Measurements from ENCODE around the gene B4GALT1. TPM values are rescaled to one million over a fixed set of nuclear protein-coding genes. Genes with fewer than 3 reads are reported as not detected.

The B4GALT1 gene
- total and polyA plus RNA-seq, 2 of the 8 experiments (the other 6 are each of a cell fraction or from before 2014, with no cell fraction given) = 12.8 to 18.2 TPM

DNA sequence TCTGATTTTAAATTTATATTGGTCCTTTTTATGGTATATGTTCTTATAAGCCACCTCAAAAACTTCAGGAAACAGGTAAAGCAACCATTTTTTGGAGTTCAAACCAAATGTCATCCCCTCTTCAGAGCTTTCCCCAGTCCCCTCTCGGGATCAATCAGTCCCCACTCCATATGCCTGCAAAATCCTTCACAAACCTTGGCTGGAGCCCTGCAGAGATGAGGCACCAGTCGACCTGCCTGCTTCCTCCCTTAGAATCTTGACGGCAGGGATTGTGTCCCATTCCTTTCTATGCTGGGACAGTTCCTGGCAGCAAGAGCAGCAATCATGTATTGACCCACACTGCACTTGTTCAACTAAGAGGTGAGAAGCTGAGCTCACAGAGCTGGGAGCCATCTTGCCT lies 22.6 kb downstream of the B4GALT1 start:
- H4K5ac ChIP-seq (ENCODE audit: insufficient read length, low read depth, low read length) = no peak overlapping the region
- WGBS, 2 experiments (ENCODE audit: extremely low coverage in 1 of 2, insufficient coverage in 1 of 2, insufficient read length in 1 of 2, insufficient replicate concordance in 2 of 2, low coverage in 1 of 2, low lambda C conversion rate in 2 of 2, missing lambda C conversion rate in 1 of 2) = 84% methylated on average over 3 of the region's 3 CpGs; no CpG with 5 or more reads in 1 of the 2 experiments
- H2BK15ac ChIP-seq (ENCODE audit: low read length) = no peak overlapping the region
- no peak for DNase-seq (ENCODE audit: low read depth in 1 of 2, low spot score in 2 of 2)
- no peak overlapping the region for H3K4ac ChIP-seq (replicated peaks; ENCODE audit: insufficient read length, low read depth, low read length)
- no peaks in the 10 kb centered on the region for H3K9me3 ChIP-seq (ENCODE audit: insufficient read depth in 2 of 2, low read depth in 1 of 2, low read length in 1 of 2)
- ChIA-PET CTCF (ENCODE audit: partially characterized antibody) (interaction anchor here (1.1 to 2.2 kb wide), 5 partner anchors 13 to 82 kb away, joined by 3 to 9 read pairs (median 4); no protein-coding TSS in a partner anchor), POLR2A (ENCODE audit: partially characterized antibody) (interaction anchor here (1.5 kb wide), 1 partner anchor 11 kb away, joined by 3 read pairs; no protein-coding TSS in a partner anchor)
- no peak overlapping the region for H3K18ac ChIP-seq (ENCODE audit: extremely low read depth, low read length)
- no peak overlapping the region for H3K23ac ChIP-seq (ENCODE audit: insufficient read length)
- H3K36me3 ChIP-seq (ENCODE audit: control insufficient read depth in 2 of 4, insufficient read depth in 4 of 4, low read length in 3 of 4) = no peaks in the 10 kb centered on the region
- H2BK5ac ChIP-seq (ENCODE audit: low read depth, low read length) = no peak overlapping the region
- no peak for FAIRE-seq
- no peak overlapping the region for H2BK12ac ChIP-seq (ENCODE audit: low read depth, low read length)
- no peak overlapping the region for H2BK120ac ChIP-seq (replicated peaks; ENCODE audit: low read depth, low read length)
- H3K27ac ChIP-seq (ENCODE audit: low read depth, low read length) = no peak overlapping the region
- peaks cover 0 to 4% (median 1%) of the 10 kb centered on the region in 4 experiments; a peak in 5 of 7 replicates for H3K4me1 ChIP-seq (replicated peaks in 1 of 4; ENCODE audit: control insufficient read depth in 3 of 4, insufficient read depth in 4 of 4, low read length in 3 of 4)
- no peak overlapping the region for H2AFZ ChIP-seq (ENCODE audit: low read length)
- no peak overlapping the region for H4K8ac ChIP-seq (ENCODE audit: extremely low read depth, insufficient read depth, low read length)
- H3K79me1 ChIP-seq (ENCODE audit: low read depth, low read length) = no peaks in the 10 kb centered on the region; the same call in 1 of the 2 replicates
- no peaks in the 10 kb centered on the region; a peak in 1 of 7 replicates for H3K27me3 ChIP-seq (replicated peaks in 1 of 4; ENCODE audit: control insufficient read depth in 3 of 4, extremely low read depth in 1 of 4, insufficient read depth in 3 of 4, low read length in 3 of 4)
- H3K23me2 ChIP-seq (ENCODE audit: low read depth, low read length) = no peaks in the 10 kb centered on the region
- H3K14ac ChIP-seq (ENCODE audit: insufficient read length) = no peak overlapping the region
- no peak overlapping the region for H3K56ac ChIP-seq (replicated peaks; ENCODE audit: insufficient read length, low read depth, low read length)
- no peak overlapping the region for H4K91ac ChIP-seq (replicated peaks; ENCODE audit: insufficient read length, low read length)
- H3K9ac ChIP-seq (replicated peaks in 1 of 4; ENCODE audit: extremely low read depth in 1 of 4, low read depth in 3 of 4, low read length in 3 of 4) = no peak overlapping the region
- no peak overlapping the region for H2AK5ac ChIP-seq (ENCODE audit: low read depth, low read length)
- no peak overlapping the region for H3K4me3 ChIP-seq (ENCODE audit: extremely low read depth in 1 of 4, insufficient read depth in 2 of 4, low read depth in 3 of 4, low read length in 4 of 4)
- H3K79me2 ChIP-seq (ENCODE audit: control insufficient read depth in 1 of 2, insufficient read depth in 2 of 2, low read length in 2 of 2) = no peaks in the 10 kb centered on the region; a peak in 1 of 4 replicates
- H3K4me2 ChIP-seq (ENCODE audit: insufficient read depth in 1 of 2, low read depth in 2 of 2, low read length in 2 of 2) = no peak overlapping the region
- peaks cover 0 to 2% of the 10 kb centered on the region in 2 experiments for H4K20me1 ChIP-seq (replicated peaks in 1 of 2; ENCODE audit: control insufficient read depth in 1 of 2, insufficient read depth in 2 of 2, low read length in 2 of 2)
- H2BK20ac ChIP-seq (ENCODE audit: low read length) = no peak overlapping the region
- TF ChIP-seq RNF2 (IDR thresholded peaks at IDR 0.05; ENCODE audit: borderline replicate concordance, low read depth, low read length, missing control alignments, poor library complexity, severe bottlenecking) = no peak
- TF ChIP-seq HDAC6 (IDR thresholded peaks at IDR 0.05; ENCODE audit: low read depth, low read length) = no peak
- TF ChIP-seq MAX (IDR thresholded peaks at IDR 0.05) = no peak
- TF ChIP-seq TCF12 (IDR thresholded peaks at IDR 0.05; ENCODE audit: low read depth, low read length) = no peak
- no peak for TF ChIP-seq HDAC2 (IDR thresholded peaks at IDR 0.05; ENCODE audit: borderline replicate concordance in 1 of 2, low read depth in 2 of 2, low read length in 2 of 2)
- TF ChIP-seq, protein P1, sequence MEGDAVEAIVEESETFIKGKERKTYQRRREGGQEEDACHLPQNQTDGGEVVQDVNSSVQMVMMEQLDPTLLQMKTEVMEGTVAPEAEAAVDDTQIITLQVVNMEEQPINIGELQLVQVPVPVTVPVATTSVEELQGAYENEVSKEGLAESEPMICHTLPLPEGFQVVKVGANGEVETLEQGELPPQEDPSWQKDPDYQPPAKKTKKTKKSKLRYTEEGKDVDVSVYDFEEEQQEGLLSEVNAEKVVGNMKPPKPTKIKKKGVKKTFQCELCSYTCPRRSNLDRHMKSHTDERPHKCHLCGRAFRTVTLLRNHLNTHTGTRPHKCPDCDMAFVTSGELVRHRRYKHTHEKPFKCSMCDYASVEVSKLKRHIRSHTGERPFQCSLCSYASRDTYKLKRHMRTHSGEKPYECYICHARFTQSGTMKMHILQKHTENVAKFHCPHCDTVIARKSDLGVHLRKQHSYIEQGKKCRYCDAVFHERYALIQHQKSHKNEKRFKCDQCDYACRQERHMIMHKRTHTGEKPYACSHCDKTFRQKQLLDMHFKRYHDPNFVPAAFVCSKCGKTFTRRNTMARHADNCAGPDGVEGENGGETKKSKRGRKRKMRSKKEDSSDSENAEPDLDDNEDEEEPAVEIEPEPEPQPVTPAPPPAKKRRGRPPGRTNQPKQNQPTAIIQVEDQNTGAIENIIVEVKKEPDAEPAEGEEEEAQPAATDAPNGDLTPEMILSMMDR (IDR thresholded peaks at IDR 0.05; ENCODE audit: control extremely low read depth in 1 of 3, insufficient read depth in 1 of 3, low read depth in 1 of 3, low read length in 3 of 3) = no peak
- TF ChIP-seq SP1 (IDR thresholded peaks at IDR 0.05; ENCODE audit: low read depth, low read length) = no peak
- no peak for TF ChIP-seq CBX8 (IDR thresholded peaks at IDR 0.05; ENCODE audit: borderline replicate concordance, low read depth, low read length)
- TF ChIP-seq, protein P2, sequence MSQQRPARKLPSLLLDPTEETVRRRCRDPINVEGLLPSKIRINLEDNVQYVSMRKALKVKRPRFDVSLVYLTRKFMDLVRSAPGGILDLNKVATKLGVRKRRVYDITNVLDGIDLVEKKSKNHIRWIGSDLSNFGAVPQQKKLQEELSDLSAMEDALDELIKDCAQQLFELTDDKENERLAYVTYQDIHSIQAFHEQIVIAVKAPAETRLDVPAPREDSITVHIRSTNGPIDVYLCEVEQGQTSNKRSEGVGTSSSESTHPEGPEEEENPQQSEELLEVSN (IDR thresholded peaks at IDR 0.05) = no peak
- no peak for TF ChIP-seq SP4 (IDR thresholded peaks at IDR 0.05; ENCODE audit: low read length)
